Fibroblast of skin of left biceps (primary cell): ENCODE measurements around the gene LIFR.
"Not testable (repeated sequence)": the region's sequence is repeated elsewhere in the genome, so short reads cannot be mapped to it uniquely, and the experiment has no call there.

Source experiments
- DNase-seq, 2 experiments: peaks; one replicate each; pipeline ENCODE4 v3.0.0-alpha.2; 2013; ENCODE audit warnings: low read depth in 2 of 2

Gene LIFR, protein sequence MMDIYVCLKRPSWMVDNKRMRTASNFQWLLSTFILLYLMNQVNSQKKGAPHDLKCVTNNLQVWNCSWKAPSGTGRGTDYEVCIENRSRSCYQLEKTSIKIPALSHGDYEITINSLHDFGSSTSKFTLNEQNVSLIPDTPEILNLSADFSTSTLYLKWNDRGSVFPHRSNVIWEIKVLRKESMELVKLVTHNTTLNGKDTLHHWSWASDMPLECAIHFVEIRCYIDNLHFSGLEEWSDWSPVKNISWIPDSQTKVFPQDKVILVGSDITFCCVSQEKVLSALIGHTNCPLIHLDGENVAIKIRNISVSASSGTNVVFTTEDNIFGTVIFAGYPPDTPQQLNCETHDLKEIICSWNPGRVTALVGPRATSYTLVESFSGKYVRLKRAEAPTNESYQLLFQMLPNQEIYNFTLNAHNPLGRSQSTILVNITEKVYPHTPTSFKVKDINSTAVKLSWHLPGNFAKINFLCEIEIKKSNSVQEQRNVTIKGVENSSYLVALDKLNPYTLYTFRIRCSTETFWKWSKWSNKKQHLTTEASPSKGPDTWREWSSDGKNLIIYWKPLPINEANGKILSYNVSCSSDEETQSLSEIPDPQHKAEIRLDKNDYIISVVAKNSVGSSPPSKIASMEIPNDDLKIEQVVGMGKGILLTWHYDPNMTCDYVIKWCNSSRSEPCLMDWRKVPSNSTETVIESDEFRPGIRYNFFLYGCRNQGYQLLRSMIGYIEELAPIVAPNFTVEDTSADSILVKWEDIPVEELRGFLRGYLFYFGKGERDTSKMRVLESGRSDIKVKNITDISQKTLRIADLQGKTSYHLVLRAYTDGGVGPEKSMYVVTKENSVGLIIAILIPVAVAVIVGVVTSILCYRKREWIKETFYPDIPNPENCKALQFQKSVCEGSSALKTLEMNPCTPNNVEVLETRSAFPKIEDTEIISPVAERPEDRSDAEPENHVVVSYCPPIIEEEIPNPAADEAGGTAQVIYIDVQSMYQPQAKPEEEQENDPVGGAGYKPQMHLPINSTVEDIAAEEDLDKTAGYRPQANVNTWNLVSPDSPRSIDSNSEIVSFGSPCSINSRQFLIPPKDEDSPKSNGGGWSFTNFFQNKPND

DNA sequence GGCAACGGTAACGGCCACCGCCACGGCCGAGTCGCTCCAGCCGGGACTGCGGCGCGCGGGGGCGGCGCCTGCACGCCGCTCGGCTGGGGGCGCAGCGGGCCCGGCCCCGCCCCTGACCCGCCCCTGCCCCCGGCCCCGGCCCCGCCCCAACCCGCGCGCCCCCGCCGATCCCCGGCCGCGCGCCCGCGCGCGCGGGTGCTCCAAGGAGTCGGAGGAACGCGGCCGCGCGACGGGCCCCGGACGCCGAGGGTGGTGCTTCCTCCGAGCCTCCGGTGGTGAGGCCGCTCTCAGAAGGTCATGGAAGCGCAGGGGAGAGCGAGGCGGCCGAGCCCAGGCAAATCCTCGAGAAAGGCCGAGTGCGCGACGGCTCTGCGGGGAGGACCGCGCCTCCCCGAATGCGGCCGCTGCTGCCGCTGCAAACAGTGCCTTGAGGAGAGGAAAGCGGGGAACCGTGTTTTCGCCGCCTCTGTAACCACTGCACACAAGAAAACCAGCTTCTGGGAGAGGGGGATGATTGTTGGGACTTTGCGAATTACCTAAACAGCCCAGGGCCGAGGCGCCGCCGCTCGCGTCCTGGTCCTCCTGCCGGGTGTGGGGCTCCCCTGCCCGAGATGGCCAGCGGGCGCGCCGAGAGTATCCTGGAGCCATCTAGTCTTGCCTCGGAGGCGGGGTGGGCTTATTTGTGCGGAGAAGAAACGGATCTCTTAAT, at the start of gene LIFR:
Gene LIFR, minus strand, starts transcription at position 48 of the 709 bp plus-strand sequence. CDS start 25,999 bp downstream, outside the sequence.
- DNase-seq, result peak; percentile 55 to 56

DNA sequence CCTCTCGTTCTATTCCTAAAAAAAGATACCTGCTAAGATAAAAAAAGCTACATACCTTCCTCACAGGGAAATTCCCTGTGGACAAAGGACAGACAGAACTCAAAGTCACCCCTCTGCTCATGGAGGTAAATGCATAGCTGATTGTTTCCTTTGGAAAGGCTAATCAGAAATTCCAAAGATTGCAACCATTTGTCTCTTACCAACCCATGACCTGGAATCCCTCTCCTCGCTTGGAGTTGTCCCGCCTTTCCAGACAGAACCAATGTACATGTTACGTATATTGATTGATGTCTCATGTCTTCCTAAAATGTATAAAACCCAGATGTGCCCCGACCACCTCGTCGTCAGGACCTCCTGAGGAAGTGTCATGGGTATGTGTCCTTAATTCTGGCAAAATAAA, 49.2 kb upstream of the LIFR start:
- DNase-seq, result no peak

DNA sequence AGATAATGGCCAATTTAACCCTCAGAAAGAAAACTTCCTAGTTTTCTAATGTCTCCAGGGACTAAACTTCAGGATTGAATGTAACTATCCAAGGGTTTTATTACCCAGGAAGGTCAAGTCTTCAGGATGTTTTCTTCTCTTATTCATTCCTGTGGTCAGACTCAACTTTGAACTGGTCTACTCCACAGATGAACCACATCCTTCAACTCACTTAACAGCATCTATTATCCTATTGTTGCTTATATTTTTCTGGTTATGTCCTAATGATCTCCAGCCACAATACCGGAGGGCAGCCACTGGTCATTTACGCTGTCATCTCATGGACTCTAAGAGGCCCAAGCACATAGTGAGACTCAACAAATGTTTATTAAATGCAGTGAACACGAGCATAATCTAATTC, 47.2 kb upstream of the LIFR start:
- DNase-seq, result no peak

DNA sequence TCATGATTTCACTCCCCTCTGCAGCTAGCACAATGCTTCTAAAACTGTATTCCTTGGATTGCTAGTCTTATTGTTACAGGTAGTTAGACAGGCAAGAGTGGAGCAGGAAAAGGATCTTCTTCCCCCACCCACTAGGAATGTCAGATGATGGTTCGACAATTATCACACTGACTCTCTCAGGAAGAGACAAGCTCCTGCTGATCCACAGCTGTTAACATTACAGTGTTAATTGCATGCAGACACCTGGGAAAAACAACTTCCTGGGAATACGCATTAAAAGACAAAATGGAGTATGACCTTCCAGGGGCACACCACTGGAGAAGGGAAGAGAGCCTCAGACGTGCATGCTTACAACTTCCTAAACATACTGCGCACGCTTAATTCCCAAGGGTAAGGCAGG, 46.2 kb upstream of the LIFR start:
- no peak for DNase-seq

DNA sequence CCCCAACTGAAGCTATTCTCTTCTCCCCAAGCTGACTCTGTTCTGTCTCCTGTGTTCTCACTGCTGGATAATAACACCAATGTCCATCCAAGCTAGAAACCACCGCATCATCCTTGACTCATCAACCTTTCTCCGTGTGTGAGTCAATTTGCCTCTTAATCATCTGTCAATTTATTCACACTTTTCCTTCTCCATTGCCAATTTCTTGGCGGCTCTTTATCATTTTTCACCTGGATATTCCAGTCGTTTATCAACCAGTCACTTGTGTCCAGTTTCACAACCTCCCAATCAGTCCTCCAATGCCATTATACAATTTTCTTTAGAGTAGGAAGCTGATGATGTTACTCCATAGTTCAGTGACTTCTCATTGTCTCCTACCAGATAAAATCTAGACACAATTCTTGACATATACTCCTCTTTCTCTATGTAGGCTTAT, 45.4 kb upstream of the LIFR start:
- DNase-seq, result no peak

DNA sequence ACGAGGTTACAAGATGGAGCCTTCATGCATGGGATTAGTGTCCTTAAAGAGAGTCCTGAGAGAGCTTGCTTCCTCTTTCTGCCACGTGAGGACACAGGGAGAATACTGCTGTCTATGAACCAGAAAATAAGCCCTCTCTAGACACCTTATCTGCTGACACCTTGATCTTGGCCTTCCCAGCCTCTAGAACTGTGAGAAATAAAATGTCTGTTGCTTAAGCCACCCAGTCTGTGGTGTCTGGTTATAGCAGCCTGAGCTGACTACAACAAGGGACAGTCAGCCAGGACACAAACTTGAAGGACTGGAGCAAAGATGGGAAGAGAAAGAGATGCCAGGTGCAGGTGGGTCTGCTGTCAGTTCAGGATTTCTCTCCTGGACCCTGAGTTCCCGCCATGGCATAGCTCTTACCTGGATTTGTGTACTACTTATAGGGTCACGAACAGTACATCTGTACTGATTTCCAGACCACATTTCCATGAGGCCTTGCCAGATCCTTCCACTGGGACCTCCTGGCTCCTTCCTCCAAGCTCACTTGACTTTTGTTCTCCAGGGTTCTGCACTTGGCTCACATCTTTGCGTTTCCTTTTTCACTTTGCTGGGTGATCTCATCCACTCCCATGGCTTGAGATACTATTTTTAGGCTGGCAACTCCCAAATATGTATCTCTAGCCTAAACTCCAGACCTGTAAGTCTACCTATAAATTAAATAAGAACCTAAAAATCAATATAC, 44.9 kb upstream of the LIFR start:
- no peak for DNase-seq

DNA sequence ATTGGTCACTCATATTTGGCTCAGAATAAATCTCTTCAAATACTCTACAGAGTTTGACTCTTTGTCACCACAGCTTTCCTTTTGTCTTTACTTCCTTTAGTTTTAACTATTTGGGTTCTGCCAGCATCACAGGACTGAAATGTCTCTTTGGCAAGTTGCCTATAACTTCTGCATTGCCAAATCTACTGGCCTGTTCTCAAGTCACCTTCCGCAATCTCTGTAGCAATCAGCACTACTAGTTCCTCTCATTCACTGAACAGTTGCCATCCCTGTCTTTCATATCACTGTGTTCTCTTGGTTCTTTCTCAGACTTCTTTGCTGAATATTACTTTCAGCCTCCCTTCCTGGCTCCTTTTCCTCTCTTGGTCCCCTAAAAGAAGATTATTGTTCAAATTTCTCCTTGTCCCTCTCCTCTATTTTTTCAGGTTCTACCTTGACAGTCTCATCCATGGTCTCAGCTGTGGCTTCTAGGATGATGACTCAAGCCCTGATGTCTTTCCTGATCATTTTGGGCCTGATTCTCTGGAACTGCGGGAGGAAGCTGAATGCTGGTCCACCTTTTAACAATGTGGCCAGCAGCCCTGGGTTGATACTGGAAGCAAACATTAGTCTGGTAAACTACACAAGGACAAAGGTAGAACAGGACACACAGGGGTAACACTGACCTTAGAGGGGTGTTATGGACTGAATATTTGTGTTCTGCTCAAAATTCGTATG, 44.0 kb upstream of the LIFR start:
- DNase-seq, result no peak

DNA sequence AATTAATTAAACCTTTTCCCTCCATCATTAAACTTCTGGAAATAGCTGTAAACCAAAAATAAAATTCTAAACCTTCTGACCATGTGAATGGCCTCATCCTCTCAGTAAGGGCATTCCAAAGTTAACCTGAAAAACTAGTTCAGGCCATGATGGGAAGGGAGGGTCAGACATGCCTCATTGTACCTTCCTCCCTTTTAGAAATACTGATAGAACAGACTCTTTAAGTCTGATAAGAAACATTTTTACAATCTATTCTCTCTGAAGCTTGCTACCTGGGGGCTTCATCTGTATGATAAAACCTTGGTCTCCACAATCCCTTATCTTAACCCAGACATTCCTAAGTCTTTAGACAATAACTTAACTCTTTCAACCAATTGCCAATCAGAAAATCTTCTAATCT, 43.3 kb upstream of the LIFR start:
- DNase-seq, result not testable (repeated sequence)

DNA sequence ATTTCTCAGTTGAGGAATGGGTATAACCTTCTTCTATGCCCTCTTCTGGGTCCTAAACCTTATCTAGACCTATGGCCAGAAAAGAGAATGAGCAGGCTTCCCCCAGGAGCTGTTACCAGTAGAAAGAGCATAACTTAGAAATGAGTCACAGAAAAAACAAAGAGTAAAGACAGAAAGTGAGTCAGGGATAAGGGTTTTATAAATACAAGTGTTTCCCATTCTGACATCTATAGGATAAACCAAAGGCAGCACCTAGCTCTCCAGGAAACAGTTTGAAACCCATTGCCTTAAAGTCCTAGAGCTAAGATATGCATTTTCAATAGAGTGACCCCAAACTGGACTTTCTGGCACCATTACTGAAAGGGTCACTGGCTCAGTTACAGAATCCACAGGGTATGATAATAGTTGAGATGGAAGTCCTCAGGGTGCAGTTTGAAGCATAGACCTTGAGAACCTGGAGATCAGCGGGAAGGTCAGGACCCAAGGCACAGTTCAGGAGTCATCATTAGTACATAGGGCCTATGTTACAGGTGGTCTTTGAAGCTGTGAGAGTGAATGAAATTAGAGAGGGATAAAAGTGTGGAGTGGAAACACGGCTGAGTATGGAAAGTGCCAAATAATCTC, 42.7 kb upstream of the LIFR start:
- DNase-seq, result peak; percentile 47 to 55

DNA sequence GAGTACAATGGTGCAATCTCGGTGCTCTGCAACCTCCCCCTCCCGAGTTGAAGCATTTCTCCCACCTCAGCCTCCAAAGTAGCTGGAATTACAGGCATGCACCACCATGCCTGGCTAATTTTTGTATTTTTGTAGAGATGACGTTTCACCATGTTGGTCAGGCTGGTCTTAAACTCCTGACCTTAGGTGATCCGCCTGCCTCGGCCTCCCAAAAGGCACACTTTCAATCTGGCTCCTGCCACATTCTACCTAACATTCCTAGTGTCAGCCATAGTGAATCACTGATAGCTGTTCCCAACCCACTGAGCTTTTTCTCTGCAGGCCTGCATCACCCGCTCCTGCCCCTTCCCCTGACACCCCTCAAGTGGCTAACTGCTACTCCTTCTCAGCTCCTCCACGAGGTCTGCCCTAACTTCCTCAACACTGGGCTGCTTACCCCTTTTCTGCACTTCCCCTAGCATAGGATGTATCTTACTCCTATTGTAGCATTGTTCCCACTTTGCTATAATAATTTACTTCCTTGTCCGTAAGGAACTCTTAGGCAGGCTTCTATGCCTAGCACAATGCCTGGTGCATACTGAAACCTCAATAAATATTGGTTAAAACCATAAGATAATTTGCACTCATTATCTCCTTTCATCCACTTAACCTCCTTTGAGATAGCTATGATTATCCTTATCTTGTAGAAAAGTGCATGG, 42.0 kb upstream of the LIFR start:
- no peak for DNase-seq

DNA sequence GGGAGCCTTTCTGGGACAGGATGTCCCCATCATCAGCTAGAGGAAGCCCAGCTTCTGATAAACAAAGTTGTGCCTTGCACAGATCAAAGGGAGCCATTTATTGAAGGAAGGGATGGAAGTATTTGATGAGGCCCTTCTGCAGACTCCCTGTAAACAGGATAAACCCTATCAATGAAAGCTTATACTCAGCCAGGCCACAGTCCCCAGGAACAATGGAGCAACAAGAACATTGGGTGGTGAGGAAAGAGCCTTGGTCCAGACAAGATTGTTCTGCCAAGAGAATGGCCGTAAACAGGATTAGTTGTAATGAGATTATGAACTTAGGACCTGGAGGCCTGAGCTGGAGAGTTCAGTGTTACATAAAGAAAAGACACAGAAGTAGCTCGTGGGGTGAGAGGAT, 40.5 kb upstream of the LIFR start:
- no peak for DNase-seq

DNA sequence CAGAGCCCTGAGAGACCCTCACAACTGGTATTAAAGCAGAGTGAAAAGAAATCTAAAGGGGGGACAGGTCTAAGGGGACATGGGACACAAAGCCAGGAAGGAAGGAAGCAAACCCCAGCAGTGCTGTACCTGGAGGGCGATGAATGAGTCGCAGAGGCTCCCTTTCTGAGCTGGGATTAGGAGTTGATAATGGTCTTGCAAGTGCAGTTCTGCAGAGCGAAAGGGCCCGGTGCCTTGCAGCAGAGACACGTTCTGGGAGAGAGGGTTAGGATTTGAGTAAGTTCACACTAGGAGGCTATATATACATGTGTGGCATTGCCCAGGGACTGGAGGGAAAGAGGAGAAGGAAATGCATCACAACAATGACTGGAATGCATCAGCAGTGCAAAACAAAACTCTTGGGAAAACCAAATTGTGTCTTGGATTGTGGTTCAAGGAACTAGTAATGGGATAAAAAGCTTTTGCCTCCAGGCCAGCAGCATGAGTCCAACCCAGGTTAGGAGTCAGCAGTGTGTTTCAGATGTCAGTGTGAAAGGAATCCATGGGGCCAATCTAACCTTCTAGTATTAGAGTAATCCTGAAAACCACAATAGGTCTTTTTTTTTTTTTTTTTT, 38.8 kb upstream of the LIFR start:
- peak; percentile 51 to 59 for DNase-seq

DNA sequence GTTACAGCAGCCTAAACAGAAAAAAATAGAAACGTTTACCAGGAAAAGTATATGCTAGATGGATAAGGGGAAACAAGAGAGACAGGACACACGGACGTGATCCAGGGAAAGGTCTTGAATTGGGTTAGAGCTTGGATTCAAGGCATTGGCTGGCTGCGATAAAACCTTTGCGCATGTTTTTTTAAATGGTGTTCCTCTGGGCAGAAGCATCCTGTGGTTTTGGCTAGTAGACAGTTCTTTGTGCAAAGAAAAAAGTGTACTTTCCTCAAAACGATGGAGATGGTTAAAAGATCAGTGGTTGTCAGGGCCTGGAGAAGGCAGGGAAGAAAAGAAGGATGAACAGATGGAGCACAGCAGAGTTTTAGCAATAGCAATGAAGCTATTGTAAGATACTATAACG, 37.5 kb upstream of the LIFR start:
- no peak for DNase-seq

DNA sequence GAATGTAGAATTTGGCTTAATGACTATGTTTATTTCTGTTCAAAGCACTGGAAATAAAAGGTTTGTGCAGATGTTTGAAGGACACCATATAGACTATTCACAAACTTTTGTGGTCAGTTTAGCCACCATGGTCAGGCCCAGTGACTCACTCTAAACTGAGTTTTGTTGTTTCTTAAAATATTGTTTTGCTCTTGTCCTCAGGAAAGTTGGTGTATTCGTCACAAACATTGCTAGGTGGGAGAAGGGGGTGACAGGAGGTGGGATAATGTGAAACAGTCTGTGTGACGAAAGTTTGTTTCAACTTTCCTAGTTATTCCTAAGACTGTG, 35.0 kb upstream of the LIFR start:
- no peak for DNase-seq

DNA sequence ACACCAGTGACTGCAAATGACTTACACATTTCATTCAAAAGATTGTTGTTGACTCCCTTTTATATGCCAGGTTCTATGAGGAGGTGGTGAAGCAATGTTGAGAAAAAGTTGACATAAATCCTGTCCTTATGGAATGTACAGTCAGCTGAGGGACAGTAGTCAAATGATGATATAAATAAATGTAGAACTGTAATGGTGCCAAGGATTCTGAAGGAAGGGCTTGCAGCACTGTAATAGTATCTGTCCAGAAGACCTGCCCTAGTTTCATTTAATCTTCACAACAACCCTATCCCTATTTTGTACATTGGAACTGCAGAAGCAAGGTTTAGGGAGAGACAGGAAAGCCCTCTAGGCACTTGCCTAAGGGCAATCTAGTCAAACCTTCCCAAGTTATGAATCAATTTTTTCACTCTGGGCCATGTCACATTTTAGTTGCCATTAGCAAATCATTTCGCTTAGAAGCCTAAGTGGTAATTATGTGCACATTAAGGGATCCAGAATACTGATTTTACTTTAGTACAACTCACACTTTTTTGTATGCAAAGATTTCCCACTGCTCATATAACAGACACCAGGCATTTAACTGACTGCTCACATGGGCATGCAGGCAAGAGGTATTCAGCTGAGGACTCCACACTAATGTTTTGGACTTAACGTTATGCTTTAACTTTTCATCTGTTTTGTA, 34.5 kb upstream of the LIFR start:
- no peak for DNase-seq

DNA sequence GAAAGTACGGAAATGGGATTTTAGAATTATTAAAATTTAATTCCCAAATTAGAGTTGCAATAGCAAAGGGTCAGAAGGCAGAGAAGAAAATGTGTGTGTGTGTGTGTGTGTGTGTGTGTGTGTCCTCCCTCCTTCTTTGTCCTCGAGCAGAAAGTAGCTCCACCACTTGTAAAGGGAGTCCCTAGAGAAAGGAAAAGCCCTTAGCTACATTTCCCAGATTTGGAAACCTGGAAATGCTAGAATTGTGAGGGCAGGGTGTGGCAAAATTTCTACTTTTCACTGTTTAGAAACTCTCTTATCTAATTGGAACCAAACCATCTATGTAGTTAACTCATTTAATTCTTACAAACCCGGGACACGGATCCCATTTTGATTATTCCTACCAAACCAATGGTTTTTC, 33.2 kb upstream of the LIFR start:
- no peak for DNase-seq

DNA sequence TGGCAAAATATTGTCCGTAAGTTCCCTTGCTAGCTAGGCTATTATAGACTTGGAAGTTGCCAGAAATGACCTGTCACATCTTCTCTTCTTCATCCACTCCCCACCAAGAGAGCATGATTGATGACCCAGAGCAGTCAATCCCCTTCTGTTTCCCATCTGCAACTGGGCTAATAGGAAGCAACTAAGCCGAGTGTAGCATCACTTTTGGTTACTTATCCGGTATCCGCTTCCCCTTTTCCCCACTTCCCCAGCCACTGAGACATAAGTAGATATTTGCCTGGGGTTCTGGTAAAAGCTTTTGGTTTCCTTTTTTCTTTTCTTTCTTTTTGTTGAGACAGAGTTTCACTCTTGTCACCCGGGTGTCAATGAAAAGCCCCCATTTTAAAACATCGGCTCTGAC, 29.4 kb upstream of the LIFR start:
- DNase-seq, result no peak

DNA sequence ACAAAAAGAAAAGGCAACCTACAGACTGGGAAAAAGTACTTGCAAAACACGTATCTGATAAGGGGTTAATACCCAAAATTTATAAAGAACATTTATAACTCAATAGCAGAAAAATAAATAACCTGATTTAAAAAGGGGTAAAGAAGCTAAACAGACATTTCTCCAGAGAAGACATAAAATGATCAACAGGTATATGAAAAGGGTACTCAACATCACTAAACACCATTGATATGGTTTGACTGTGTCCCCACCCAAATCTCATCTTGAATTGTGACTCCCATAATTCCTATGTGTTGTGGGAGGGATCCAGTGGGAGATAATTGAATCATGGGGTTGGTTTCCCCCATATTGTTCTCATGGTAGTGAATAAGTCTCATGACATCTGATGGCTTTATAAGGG, 27.1 kb upstream of the LIFR start:
- DNase-seq, result no peak

DNA sequence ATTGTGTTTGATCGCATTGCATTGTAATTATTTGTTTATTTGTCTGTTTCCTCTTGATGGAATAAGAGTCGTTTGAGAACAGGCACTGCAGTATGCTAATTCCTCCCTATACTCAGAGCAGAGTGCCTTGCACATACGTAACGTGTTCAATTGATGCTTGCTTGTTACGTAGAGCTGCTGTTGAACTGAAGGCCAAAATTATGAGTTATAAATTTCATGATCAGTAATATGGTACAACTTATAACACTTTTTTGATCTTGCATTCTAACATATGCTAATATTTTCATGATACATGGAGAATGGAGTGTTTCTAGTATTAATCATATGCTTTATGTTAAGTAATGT, 26.5 kb upstream of the LIFR start:
- no peak for DNase-seq
